A549 (cell line): ENCODE data around the gene PSMD8. TPM values are rescaled to one million over a fixed set of nuclear protein-coding genes. Genes with fewer than 3 reads are reported as not detected.

ENCODE experiments used
- ATAC-seq, 2 experiments: fragments of 200-7000 bp in 1 of 2; fragments of >200 bp in 1 of 2; cut with Nextera tagmentation in 1 of 2; cut with Tn5 transposase in 1 of 2; 3 replicates each; pipeline versions ENCODE4 v1.8.0 to v1.9.1; 2018 to 2020; ENCODE audit warnings: mild to moderate bottlenecking in 1 of 2, moderate library complexity in 1 of 2
- CTCF ChIA-PET: fragments of 300-600 bp; sonication (Branson Sonifier 250); formaldehyde crosslinking; extraction: SDS; loops from one replicate; lab custom pipeline; 2021; ENCODE audit warnings: antibody characterized with exemption, inconsistent platforms; lab: Yijun Ruan, JAX
- POLR2A ChIA-PET: fragments of 350-600 bp; formaldehyde crosslinking; extraction: SDS; loops from one replicate; lab custom pipeline; 2021; ENCODE audit warnings: antibody characterized with exemption, inconsistent platforms; lab: Yijun Ruan, JAX
- DNase-seq, 2 experiments: peaks; one replicate each; pipeline versions ENCODE4 v3.0.0 to v3.0.0-alpha.2; 2011 to 2016; ENCODE audit warnings: low read depth in 1 of 2, low spot score in 1 of 2
- FAIRE-seq: peaks from 2 replicates; lab custom pipeline; 2011; peaks lifted over from hg19 to GRCh38; lab: Jason Lieb, UNC
- H3K27ac ChIP-seq, 2 experiments: fragments of >200 bp; sonication (Bioruptor Twin); formaldehyde crosslinking; 3 replicates each; pipeline ENCODE4 v1.5.1; 2016 to 2017
- H3K4me1 ChIP-seq: fragments of >200 bp; sonication (Bioruptor Twin); formaldehyde crosslinking; 3 replicates; pipeline ENCODE4 v1.6.1; 2016
- H3K4me2 ChIP-seq: fragments of >200 bp; sonication (Bioruptor Twin); formaldehyde crosslinking; 3 replicates; pipeline ENCODE4 v1.6.1; 2016
- H3K4me3 ChIP-seq: fragments of >200 bp; sonication (Bioruptor Twin); formaldehyde crosslinking; 3 replicates; pipeline ENCODE4 v1.5.1; 2016
- H3K9me3 ChIP-seq: fragments of >200 bp; sonication (Bioruptor Twin); formaldehyde crosslinking; 3 replicates; pipeline ENCODE4 v1.6.1; 2016
- BCL3 ChIP-seq: fragments of >200 bp; sonication (Bioruptor Twin); formaldehyde crosslinking; IDR thresholded peaks from 3 replicates; pipeline ENCODE4 v1.6.1; 2016
- CBX2 ChIP-seq: fragments of 200-600 bp; sonication (generic); IDR thresholded peaks from 2 replicates; pipeline ENCODE4 v1.6.1; 2016; ENCODE audit warnings: low read depth, mild to moderate bottlenecking, borderline replicate concordance
- CEBPB ChIP-seq, 2 experiments: fragments of >200 bp in 1 of 2; sonication (Bioruptor Twin) in 1 of 2; formaldehyde crosslinking in 1 of 2; IDR thresholded peaks; 2 replicates each; pipeline ENCODE4 v1.6.1; 2012 to 2016
- CTCF ChIP-seq: fragments of >200 bp; sonication (Bioruptor Twin); formaldehyde crosslinking; IDR thresholded peaks from 3 replicates; pipeline ENCODE4 v1.5.1; 2016
- ELK1 ChIP-seq: fragments of 150-350 bp; IDR thresholded peaks from 2 replicates; pipeline ENCODE4 v1.6.1; 2014; ENCODE audit warnings: low read depth, mild to moderate bottlenecking, low read length
- EP300 ChIP-seq, 2 experiments: fragments of >200 bp; sonication (Bioruptor Twin); formaldehyde crosslinking; IDR thresholded peaks; 2 replicates in 1 of 2; 3 replicates in 1 of 2; pipeline ENCODE4 v1.6.1; 2016 to 2017
- FOSB ChIP-seq: fragments of 250-450 bp; sonication (Bioruptor Pico); IDR thresholded peaks from 2 replicates; pipeline ENCODE4 v1.5.0; 2020; ENCODE audit warnings: mild to moderate bottlenecking, moderate library complexity
- FOSL2 ChIP-seq, 2 experiments: fragments of 450-650 bp in 1 of 2; fragments of >200 bp in 1 of 2; sonication (Bioruptor Twin) in 1 of 2; formaldehyde crosslinking; IDR thresholded peaks; 2 replicates each; pipeline versions ENCODE4 v1.5.0 to v1.6.1; 2016 to 2020; ENCODE audit warnings: mild to moderate bottlenecking in 1 of 2, moderate library complexity in 1 of 2
- FOXS1 ChIP-seq: fragments of 250-450 bp; sonication (Bioruptor Pico); IDR thresholded peaks from 2 replicates; pipeline ENCODE4 v1.5.0; 2020; ENCODE audit warnings: mild to moderate bottlenecking, moderate library complexity
- HDAC2 ChIP-seq: fragments of 200-600 bp; sonication (generic); IDR thresholded peaks from 2 replicates; pipeline ENCODE4 v1.6.1; 2016
- HEYL ChIP-seq: fragments of 250-450 bp; sonication (Bioruptor Pico); IDR thresholded peaks from 2 replicates; pipeline ENCODE4 v1.8.0; 2021; ENCODE audit warnings: mild to moderate bottlenecking, moderate library complexity
- HOXA7 ChIP-seq: fragments of 250-450 bp; sonication (Bioruptor Pico); IDR thresholded peaks from 2 replicates; pipeline ENCODE4 v1.5.0; 2020; ENCODE audit warnings: mild to moderate bottlenecking, moderate library complexity
- HOXB13 ChIP-seq: fragments of 250-450 bp; sonication (Bioruptor Pico); IDR thresholded peaks from 2 replicates; pipeline ENCODE4 v1.5.0; 2020; ENCODE audit warnings: low read depth, mild to moderate bottlenecking, moderate library complexity
- MAFK ChIP-seq: fragments of 450-650 bp; IDR thresholded peaks from 2 replicates; pipeline ENCODE4 v1.6.1; 2014; ENCODE audit not compliant: partially characterized antibody
- MAX ChIP-seq: IDR thresholded peaks from 2 replicates; pipeline ENCODE4 v1.6.1; 2012
- NFE2L2 ChIP-seq: fragments of 150-350 bp; conservative IDR thresholded peaks from 2 replicates; pipeline ENCODE4 v1.6.1; 2014; ENCODE audit warnings: low read length
- NPAS2 ChIP-seq: fragments of 250-450 bp; sonication (Bioruptor Pico); IDR thresholded peaks from 2 replicates; pipeline ENCODE4 v1.8.0; 2022; ENCODE audit warnings: mild to moderate bottlenecking, moderate library complexity, borderline replicate concordance
- PHF8 ChIP-seq: fragments of 200-600 bp; sonication (generic); IDR thresholded peaks from 2 replicates; pipeline ENCODE4 v1.6.1; 2016; ENCODE audit warnings: low read depth, mild to moderate bottlenecking, antibody characterized with exemption, moderate library complexity, borderline replicate concordance
- POLR2A ChIP-seq: IDR thresholded peaks from 2 replicates; pipeline ENCODE4 v1.6.1; 2012; ENCODE audit warnings: mild to moderate bottlenecking, low read length
- RCOR1 ChIP-seq: fragments of 150-350 bp; IDR thresholded peaks from 2 replicates; pipeline ENCODE4 v1.6.1; 2014; ENCODE audit warnings: antibody characterized with exemption, low read length, low read depth
- RFX5 ChIP-seq: fragments of 450-650 bp; IDR thresholded peaks from 2 replicates; pipeline ENCODE4 v1.7.1; 2014; ENCODE audit warnings: antibody characterized with exemption, mild to moderate bottlenecking, moderate library complexity
- RNF2 ChIP-seq: fragments of 200-600 bp; sonication (generic); IDR thresholded peaks from 2 replicates; pipeline ENCODE4 v1.6.1; 2016; ENCODE audit warnings: low read depth, mild to moderate bottlenecking, antibody characterized with exemption, moderate library complexity, borderline replicate concordance
- SMC3 ChIP-seq: fragments of >200 bp; sonication (Bioruptor Twin); formaldehyde crosslinking; IDR thresholded peaks from 3 replicates; pipeline ENCODE4 v1.6.1; 2018; ENCODE audit warnings: inconsistent platforms
- SREBF2 ChIP-seq: fragments of 450-650 bp; IDR thresholded peaks from 2 replicates; pipeline ENCODE4 v1.6.1; 2014; ENCODE audit warnings: mild to moderate bottlenecking, moderate library complexity
- TFCP2L1 ChIP-seq: fragments of 250-450 bp; sonication (Bioruptor Pico); IDR thresholded peaks from 2 replicates; pipeline ENCODE4 v1.5.0; 2021; ENCODE audit warnings: mild to moderate bottlenecking
- ZC3H11A ChIP-seq: fragments of 450-650 bp; IDR thresholded peaks from 2 replicates; pipeline ENCODE4 v1.6.1; 2014; ENCODE audit warnings: antibody characterized with exemption, mild to moderate bottlenecking
- ZSCAN20 ChIP-seq: fragments of 250-450 bp; sonication (Bioruptor Pico); IDR thresholded peaks from 2 replicates; pipeline ENCODE4 v1.8.0; 2022; ENCODE audit warnings: mild to moderate bottlenecking, moderate library complexity
- WGBS: methylation state at CpG from one replicate; pipeline ENCODE4 v1.1.6; 2017; ENCODE audit errors: missing lambda C conversion rate; 5-methylcytosine and 5-hydroxymethylcytosine counted together
- polyA plus RNA-seq, 4 experiments: library from polyadenylated mRNA; depleted of rRNA in 3 of 4; stranded (reverse); fragments of >200 nt; fragmentation: RNase III in 1 of 4; extraction: RNeasy Plus Mini Kit Qiagen cat#74134 plus additional on column Dnase treatment in 1 of 4; gene quantifications; 2 replicates in 3 of 4; 3 replicates in 1 of 4; pipeline ENCODE4 v1.2.3, GENCODE V29; 2011 to 2017
- TF ChIP-seq, protein P1 (sequence below): fragments of 450-650 bp; IDR thresholded peaks from 2 replicates; pipeline ENCODE4 v1.6.1; 2014; ENCODE audit warnings: antibody characterized with exemption

Gene PSMD8
- polyA plus RNA-seq, 2 of the 4 experiments (the other 2 are of a cell fraction) = 437 to 456 TPM

DNA sequence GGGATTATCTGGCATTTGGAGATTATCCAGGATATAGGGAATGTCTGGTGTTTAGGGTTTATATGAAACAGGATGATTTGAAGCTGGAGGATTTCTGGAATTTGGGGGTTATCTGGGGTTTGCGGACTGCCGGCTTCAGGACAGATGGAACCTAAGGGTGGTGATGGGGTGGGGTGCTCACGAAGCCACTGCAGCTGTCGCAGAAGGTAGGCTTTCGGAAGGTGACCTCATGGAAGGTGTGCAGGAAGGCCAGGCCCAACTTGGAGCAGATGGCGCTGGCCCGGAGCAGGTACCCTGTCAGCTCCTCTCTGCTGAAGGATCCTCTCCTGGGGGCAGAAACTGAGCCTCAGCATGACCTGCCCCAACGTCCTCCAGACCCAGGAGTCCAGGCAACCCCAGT is 38.1 kb downstream of the PSMD8 start:
- Histone ChIP-seq H3K4me2 (no peak overlapping the region), H3K4me3 (no peak overlapping the region), H3K9me3 (no peaks in the 10 kb centered on the region), H3K27ac (no peak overlapping the region), H3K4me1 (peaks cover 11% of the 10 kb centered on the region)
- no peak for ATAC-seq
- FAIRE-seq = no peak
- WGBS = 87% methylated on average over 8 of the region's 8 CpGs
- TF ChIP-seq HOXB13 (CRISPR knock-in tag) (no peak), CBX2 (no peak), MAFK (no peak), NPAS2 (CRISPR knock-in tag) (no peak), PHF8 (no peak), EP300 (IDR thresholded peaks at IDR 0.05) (no peak), HDAC2 (no peak), FOSB (CRISPR knock-in tag) (no peak), RCOR1 (no peak)
- no peak for DNase-seq
- CTCF ChIA-PET = interaction anchor here (0.8 to 8.0 kb wide), 5 partner anchors 8 to 518 kb away, joined by 3 to 153 read pairs (median 4); partner anchors contain the start of genes FAM98C, MRPS12 and SARS2
- POLR2A ChIA-PET = interaction anchor here (0.9 kb wide), 1 partner anchor 10 kb away, joined by 3 read pairs; the partner anchor contains the start of gene FAM98C

DNA sequence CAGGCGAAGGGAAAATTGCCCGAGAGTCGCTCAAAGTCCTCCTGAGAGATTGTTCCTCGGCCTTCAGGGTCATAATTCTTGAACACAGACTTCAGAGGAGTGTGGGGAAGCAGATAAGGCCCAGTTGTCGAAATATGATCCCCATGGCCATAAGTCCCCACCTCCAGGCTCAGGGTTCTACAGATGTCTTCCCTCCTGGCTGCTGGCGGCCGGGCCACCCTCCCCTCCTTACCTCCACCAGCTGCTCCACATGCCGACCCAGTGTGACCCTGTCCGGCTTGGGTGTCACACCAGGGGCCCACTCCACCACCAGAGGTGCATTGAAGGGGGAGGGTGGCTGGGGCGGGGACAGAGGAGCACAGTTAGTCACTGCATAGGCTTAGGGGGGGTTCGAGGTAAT is 38.6 kb downstream of the PSMD8 start:
- 82% methylated on average over 10 of the region's 11 CpGs for WGBS
- Histone ChIP-seq H3K4me1 (peaks cover 13% of the 10 kb centered on the region), H3K4me2 (no peak overlapping the region), H3K4me3 (no peak overlapping the region), H3K9me3 (no peaks in the 10 kb centered on the region), H3K27ac (no peak overlapping the region)
- no peak for DNase-seq
- ChIA-PET CTCF (interaction anchor here (1.0 to 8.0 kb wide), 4 partner anchors 8 to 102 kb away, joined by 3 to 153 read pairs (median 4); partner anchors contain the start of gene FAM98C), POLR2A (no interaction called here)
- TF ChIP-seq, protein P1, sequence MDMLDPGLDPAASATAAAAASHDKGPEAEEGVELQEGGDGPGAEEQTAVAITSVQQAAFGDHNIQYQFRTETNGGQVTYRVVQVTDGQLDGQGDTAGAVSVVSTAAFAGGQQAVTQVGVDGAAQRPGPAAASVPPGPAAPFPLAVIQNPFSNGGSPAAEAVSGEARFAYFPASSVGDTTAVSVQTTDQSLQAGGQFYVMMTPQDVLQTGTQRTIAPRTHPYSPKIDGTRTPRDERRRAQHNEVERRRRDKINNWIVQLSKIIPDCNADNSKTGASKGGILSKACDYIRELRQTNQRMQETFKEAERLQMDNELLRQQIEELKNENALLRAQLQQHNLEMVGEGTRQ = no peak
- TF ChIP-seq FOXS1 (no peak), NFE2L2 (no peak), SMC3 (no peak), MAX (no peak), EP300 (IDR thresholded peaks at IDR 0.05) (no peak), HOXA7 (CRISPR knock-in tag) (no peak), CTCF (no peak), ZC3H11A (no peak)
- FAIRE-seq = no peak
- ATAC-seq = no peak

DNA sequence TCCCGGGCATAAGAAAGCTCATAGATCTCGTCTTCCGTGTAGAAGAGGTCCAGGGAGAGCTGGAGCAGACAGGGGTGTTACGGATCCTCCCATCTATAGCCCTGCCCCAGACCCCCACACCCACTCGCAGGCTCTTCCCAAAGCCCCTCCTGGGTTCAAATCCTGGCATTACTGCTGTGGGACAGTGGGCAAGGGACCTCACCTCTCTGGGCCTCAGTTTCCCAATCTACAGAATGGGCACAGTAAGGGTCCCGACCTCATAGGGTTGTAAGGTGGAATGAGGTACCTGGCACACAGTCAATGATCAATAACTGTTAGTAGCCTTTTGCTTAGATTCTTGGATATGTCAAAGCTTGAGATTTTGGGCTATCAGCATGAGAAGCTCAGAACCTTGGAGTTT is 39.0 kb downstream of the PSMD8 start:
- DNase-seq = no peak
- WGBS = 84% methylated on average over 6 of the region's 6 CpGs
- Histone ChIP-seq H3K4me1 (peaks cover 17% of the 10 kb centered on the region), H3K9me3 (no peaks in the 10 kb centered on the region), H3K4me3 (no peak overlapping the region), H3K4me2 (no peak overlapping the region), H3K27ac (no peak overlapping the region)
- no peak for FAIRE-seq
- CTCF ChIA-PET = interaction anchor here (1.2 to 8.0 kb wide), 4 partner anchors 10 to 179 kb away, joined by 3 to 153 read pairs (median 4); partner anchors contain the start of gene FAM98C
- ATAC-seq = no peak
- POLR2A ChIA-PET = interaction anchor here (0.6 kb wide), 1 partner anchor 177 kb away, joined by 5 read pairs; no protein-coding TSS in a partner anchor
- TF ChIP-seq SREBF2 (no peak), HOXB13 (CRISPR knock-in tag) (no peak), MAX (no peak), TFCP2L1 (CRISPR knock-in tag) (no peak), BCL3 (no peak), RFX5 (no peak), FOSL2 (IDR thresholded peaks at IDR 0.05) (no peak), FOSL2 (CRISPR knock-in tag; IDR thresholded peaks at IDR 0.05) (no peak), RCOR1 (no peak), HEYL (CRISPR knock-in tag) (no peak), ZSCAN20 (CRISPR knock-in tag) (no peak), MAFK (no peak), ELK1 (no peak), POLR2A (no peak), RNF2 (no peak), CEBPB (IDR thresholded peaks at IDR 0.05) (no peak)
